GM12878 (cell line): ENCODE measurements around the gene LCLAT1. TPM values are rescaled to one million over a fixed set of nuclear protein-coding genes. Genes with fewer than 3 reads are reported as not detected.

ENCODE experiments used
- ATAC-seq: fragments of 200-7000 bp; cut with Tn5 transposase; 3 replicates; pipeline ENCODE4 v1.9.1; 2020; ENCODE audit warnings: mild to moderate bottlenecking, moderate library complexity
- BruUV-seq: library from RNA; stranded (reverse); fragments of 400-500 nt; replicated peaks from 2 replicates; lab custom pipeline; 2021; lab: Mats Ljungman, UMichigan
- CTCF ChIA-PET: fragments of 300-600 bp; sonication (Branson Sonifier 250); formaldehyde crosslinking; extraction: SDS; loops from one replicate; lab custom pipeline; 2021; ENCODE audit warnings: inconsistent platforms; lab: Yijun Ruan, JAX
- POLR2A ChIA-PET: fragments of 350-600 bp; formaldehyde crosslinking; extraction: SDS; loops from one replicate; lab custom pipeline; 2021; ENCODE audit warnings: inconsistent platforms; lab: Charles Lee
- RAD21 ChIA-PET: fragments of 300-600 bp; sonication (Branson Sonifier 250); formaldehyde crosslinking; loops from one replicate; lab custom pipeline; 2023; ENCODE audit warnings: antibody characterized with exemption; ENCODE audit not compliant: unreplicated experiment; lab: Charles Lee
- SMC1A ChIA-PET: fragments of 300-600 bp; sonication (Branson Sonifier 250); formaldehyde crosslinking; loops from one replicate; lab custom pipeline; 2023; ENCODE audit not compliant: unreplicated experiment, uncharacterized antibody; lab: Charles Lee
- DNase-seq: peaks from one replicate; pipeline ENCODE4 v3.0.0-alpha.2; 2011; ENCODE audit warnings: low read depth, low spot score
- FAIRE-seq: peaks from 3 replicates; lab custom pipeline; 2011; peaks lifted over from hg19 to GRCh38; lab: Jason Lieb, UNC
- H2AFZ ChIP-seq: 2 replicates; pipeline ENCODE4 v1.6.0; 2011; ENCODE audit warnings: low read depth, low read length, control low read depth; ENCODE audit not compliant: control insufficient read depth
- H3K27ac ChIP-seq: 2 replicates; pipeline ENCODE4 v1.5.1; 2011; ENCODE audit warnings: control low read depth; ENCODE audit not compliant: control insufficient read depth, insufficient read depth
- H3K27me3 ChIP-seq, 2 experiments: replicated peaks in 1 of 2; 2 replicates each; pipeline versions ENCODE4 v1.6.0 to v1.6.1; 2011; ENCODE audit warnings: low read length in 1 of 2; ENCODE audit not compliant: control insufficient read depth in 2 of 2, insufficient read depth in 2 of 2
- H3K36me3 ChIP-seq, 2 experiments: 2 replicates each; pipeline ENCODE4 v1.5.1; 2011; ENCODE audit warnings: low read length in 1 of 2; ENCODE audit not compliant: control insufficient read depth in 2 of 2, insufficient read depth in 2 of 2
- H3K4me1 ChIP-seq: 2 replicates; pipeline ENCODE4 v1.6.1; 2011; ENCODE audit warnings: mild to moderate bottlenecking, low read length, moderate library complexity, mixed read lengths; ENCODE audit not compliant: control insufficient read depth, insufficient read depth
- H3K4me2 ChIP-seq: 2 replicates; pipeline ENCODE4 v1.6.0; 2011; ENCODE audit warnings: control low read depth; ENCODE audit not compliant: control insufficient read depth, insufficient read depth
- H3K4me3 ChIP-seq: fragments of 200-600 bp; sonication (generic); 2 replicates; pipeline ENCODE4 v1.5.1; 2016
- H3K79me2 ChIP-seq: 2 replicates; pipeline ENCODE4 v1.6.0; 2011; ENCODE audit warnings: low read length; ENCODE audit not compliant: control insufficient read depth, insufficient read depth
- H3K9ac ChIP-seq: 2 replicates; pipeline ENCODE4 v1.8.0; 2011; ENCODE audit warnings: low read length, control low read depth, mixed read lengths; ENCODE audit not compliant: control insufficient read depth, insufficient read depth
- H3K9me3 ChIP-seq: replicated peaks from 3 replicates; pipeline ENCODE4 v1.5.1; 2011; ENCODE audit warnings: mild to moderate bottlenecking, low read length; ENCODE audit not compliant: control insufficient read depth, insufficient read depth
- H4K20me1 ChIP-seq: 2 replicates; pipeline ENCODE4 v1.6.0; 2011; ENCODE audit not compliant: control insufficient read depth, insufficient read depth
- BACH1 ChIP-seq: fragments of 450-650 bp; IDR thresholded peaks from 2 replicates; pipeline ENCODE4 v1.6.1; 2017; ENCODE audit warnings: mild to moderate bottlenecking, borderline replicate concordance
- CBX5 ChIP-seq: sonication (generic); IDR thresholded peaks from 2 replicates; pipeline ENCODE4 v1.6.1; 2016; ENCODE audit warnings: low read depth, moderate library complexity, mild to moderate bottlenecking, inconsistent platforms
- DPF2 ChIP-seq: fragments of 450-650 bp; IDR thresholded peaks from 2 replicates; pipeline ENCODE4 v1.6.1; 2017; ENCODE audit warnings: mild to moderate bottlenecking
- GABPA ChIP-seq: IDR thresholded peaks from 2 replicates; pipeline ENCODE4 v1.6.1; 2014; ENCODE audit warnings: antibody characterized with exemption, low read depth, mild to moderate bottlenecking, inconsistent platforms
- HDAC6 ChIP-seq: fragments of 200-600 bp; sonication (generic); IDR thresholded peaks from one replicate; pipeline ENCODE4 v1.8.0; 2017; ENCODE audit warnings: antibody characterized with exemption; ENCODE audit not compliant: unreplicated experiment
- IRF4 ChIP-seq: IDR thresholded peaks from 2 replicates; pipeline ENCODE4 v1.6.1; 2011; ENCODE audit warnings: low read depth, low read length
- KLF5 ChIP-seq: fragments of 450-650 bp; IDR thresholded peaks from 2 replicates; pipeline ENCODE4 v1.6.1; 2014; ENCODE audit warnings: mild to moderate bottlenecking; ENCODE audit not compliant: partially characterized antibody
- MEF2B ChIP-seq: fragments of 450-650 bp; IDR thresholded peaks from 2 replicates; pipeline ENCODE4 v1.6.1; 2018; ENCODE audit warnings: mild to moderate bottlenecking, moderate library complexity; ENCODE audit not compliant: partially characterized antibody, poor library complexity, severe bottlenecking
- MYB ChIP-seq: fragments of 150-350 bp; IDR thresholded peaks from 2 replicates; pipeline ENCODE4 v1.6.1; 2014; ENCODE audit warnings: mild to moderate bottlenecking, low read depth, low read length, borderline replicate concordance
- MYC ChIP-seq: IDR thresholded peaks from 2 replicates; pipeline ENCODE4 v1.6.1; 2011; ENCODE audit warnings: mild to moderate bottlenecking, low read length, moderate library complexity, inconsistent platforms; ENCODE audit not compliant: insufficient read depth, insufficient replicate concordance, insufficient read length, severe bottlenecking
- PAX5 ChIP-seq: IDR thresholded peaks from 2 replicates; pipeline ENCODE4 v1.6.1; 2011; ENCODE audit warnings: low read depth, low read length, borderline replicate concordance
- PML ChIP-seq: IDR thresholded peaks from 2 replicates; pipeline ENCODE4 v1.6.1; 2012; ENCODE audit warnings: low read length, inconsistent platforms
- SMAD1 ChIP-seq: fragments of 450-650 bp; IDR thresholded peaks from 2 replicates; pipeline ENCODE4 v1.6.1; 2018; ENCODE audit warnings: mild to moderate bottlenecking, low read depth; ENCODE audit not compliant: partially characterized antibody
- STAT1 ChIP-seq: fragments of 450-650 bp; conservative IDR thresholded peaks from 2 replicates; pipeline ENCODE4 v1.6.1; 2014; ENCODE audit warnings: antibody characterized with exemption, mild to moderate bottlenecking
- TCF3 ChIP-seq: IDR thresholded peaks from 2 replicates; pipeline ENCODE4 v1.6.1; 2012; ENCODE audit warnings: low read depth, mild to moderate bottlenecking, low read length, borderline replicate concordance; ENCODE audit not compliant: insufficient read depth
- YY1 ChIP-seq: IDR thresholded peaks from 2 replicates; pipeline ENCODE4 v1.6.1; 2011; ENCODE audit warnings: low read depth, mild to moderate bottlenecking, low read length
- ZNF217 ChIP-seq: fragments of 450-650 bp; IDR thresholded peaks from 2 replicates; pipeline ENCODE4 v1.6.1; 2017; ENCODE audit warnings: antibody characterized with exemption, mild to moderate bottlenecking
- ZNF384 ChIP-seq: IDR thresholded peaks from 2 replicates; pipeline ENCODE4 v1.6.1; 2012; ENCODE audit warnings: low read depth, mild to moderate bottlenecking, low read length, improper control_type of control experiment, borderline replicate concordance
- ZNF622 ChIP-seq: fragments of 450-650 bp; IDR thresholded peaks from 2 replicates; pipeline ENCODE4 v1.6.1; 2017; ENCODE audit warnings: mild to moderate bottlenecking, inconsistent platforms
- WGBS: methylation state at CpG from one replicate; pipeline ENCODE4 v1.1.6; 2016; ENCODE audit warnings: low lambda C conversion rate; ENCODE audit not compliant: insufficient replicate concordance, insufficient coverage; ENCODE audit errors: missing lambda C conversion rate; 5-methylcytosine and 5-hydroxymethylcytosine counted together
- in situ Hi-C: fragments of 300-500 bp; cut with MboI; formaldehyde crosslinking; loops from 9 replicates; pipeline ENCODE4 v1.14.3; 2018; ENCODE audit warnings: mixed read lengths
- intact Hi-C: fragments of 100-400 bp; cut with micrococcal nuclease; formaldehyde crosslinking; loops from one replicate; pipeline ENCODE4 v1.14.2; 2022; ENCODE audit not compliant: unreplicated experiment
- polyA plus RNA-seq, 11 experiments: library from polyadenylated mRNA; depleted of rRNA in 4 of 11; unstranded in 6 of 11; stranded (reverse) in 5 of 11; fragments of >200 nt; fragmentation: Nextera tagmentation in 4 of 11; fragmentation: Illumina TruSeq in 1 of 11; extraction: Ambion mirVana in 4 of 11; extraction: Trizol in 1 of 11; gene quantifications; 1 replicate in 1 of 11; 2 replicates in 10 of 11; pipeline versions ENCODE4 v1.2.1 to v1.2.3, GENCODE V29; 2011 to 2016; ENCODE audit warnings: inconsistent platforms in 2 of 11, missing spikeins in 2 of 11, low read depth in 1 of 11
- total RNA-seq, 4 experiments: library from RNA; depleted of rRNA in 3 of 4; stranded (reverse); fragments of >200 nt in 3 of 4; fragmentation: Illumina TruSeq in 1 of 4; extraction: Trizol in 1 of 4; gene quantifications; 2 replicates each; pipeline versions ENCODE4 v1.2.1 to v1.2.3, GENCODE V29; 2013 to 2021
- TF ChIP-seq, protein P1 (sequence below): fragments of 450-650 bp; IDR thresholded peaks from 2 replicates; pipeline ENCODE4 v1.6.1; 2017; ENCODE audit warnings: low read depth, mild to moderate bottlenecking, moderate library complexity

The LCLAT1 gene
- total and polyA plus RNA-seq, 10 of the 15 experiments (the other 5 are each of a cell fraction or from before 2014, with no cell fraction given) = 8.1 to 33.0 (median 15.9) TPM

DNA sequence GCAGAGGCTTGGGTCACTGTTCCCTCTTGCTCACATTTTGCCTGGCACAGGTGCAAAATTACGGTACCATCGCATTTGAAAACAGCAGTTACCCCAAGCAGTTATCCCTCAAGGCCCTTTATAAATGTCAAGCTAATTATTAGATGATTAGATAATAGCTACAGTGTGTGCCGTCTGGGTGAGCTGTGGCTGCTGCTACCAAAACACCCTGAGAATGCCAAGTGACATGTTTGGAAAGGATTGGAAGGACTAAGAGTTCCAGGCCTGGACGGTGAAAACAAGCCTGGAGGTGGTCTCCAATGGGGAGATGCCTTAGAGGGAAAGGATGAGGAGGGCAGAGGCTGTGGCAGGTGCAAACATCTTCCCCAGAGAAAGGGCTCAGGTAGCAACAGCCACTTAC lies 239.6 kb downstream of the LCLAT1 start (continued):
- no peak for TF ChIP-seq KLF5

DNA sequence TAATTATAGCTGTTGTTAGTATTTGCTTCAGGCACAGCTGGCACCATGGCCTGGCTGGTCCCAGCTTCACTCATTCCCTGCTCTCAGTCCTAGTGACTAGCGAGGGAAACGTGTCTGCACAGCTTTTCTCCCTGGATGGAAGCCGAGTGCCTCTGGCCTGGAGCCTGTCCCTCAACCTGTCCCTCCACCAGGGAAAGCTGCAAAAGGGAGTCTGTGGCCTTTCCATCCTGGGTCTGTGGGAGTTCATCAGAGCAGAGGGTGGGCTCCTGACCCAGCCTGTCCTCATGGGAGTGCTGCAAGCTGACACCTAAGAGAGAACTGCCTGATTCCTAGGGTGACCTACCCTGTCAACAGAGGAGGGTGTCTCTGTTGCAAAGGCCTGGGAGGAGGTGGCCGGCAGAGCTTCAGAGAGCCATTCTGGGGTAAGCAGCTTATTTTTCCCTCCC lies 241.9 kb downstream of the LCLAT1 start:
- BruUV-seq = no TSS peak
- no peak overlapping the region for H3K4me3 ChIP-seq
- ChIA-PET RAD21 (interaction anchor here (0.7 to 1.5 kb wide), 4 partner anchors 23 to 524 kb away, joined by 3 to 6 read pairs (median 3); partner anchors contain the start of gene LCLAT1), POLR2A (no interaction called here), CTCF (interaction anchor here (0.6 to 4.5 kb wide), 7 partner anchors 13 to 525 kb away, joined by 3 to 39 read pairs (median 5); no protein-coding TSS in a partner anchor), SMC1A (interaction anchor here (1.0 to 2.6 kb wide), 4 partner anchors 354 to 524 kb away, joined by 3 to 10 read pairs (median 4); no protein-coding TSS in a partner anchor)
- ATAC-seq = no peak
- H2AFZ ChIP-seq = no peak overlapping the region
- no peaks in the 10 kb centered on the region for H3K79me2 ChIP-seq
- no peak for FAIRE-seq
- intact Hi-C loops (no loop called here), in situ Hi-C loops (no loop called here)
- H3K9me3 ChIP-seq = no peaks in the 10 kb centered on the region
- TF ChIP-seq PAX5 = no peak
- TF ChIP-seq TCF3 = no peak
- no peak for TF ChIP-seq SMAD1
- TF ChIP-seq BACH1 = no peak
- TF ChIP-seq IRF4 = no peak
- no peak for TF ChIP-seq MYB
- no peak for TF ChIP-seq PML
- no peak for TF ChIP-seq ZNF217
- TF ChIP-seq CBX5 = no peak
- no peak for TF ChIP-seq MYC
- no peak for TF ChIP-seq GABPA
- TF ChIP-seq STAT1 = no peak
- no peak for TF ChIP-seq ZNF622
- TF ChIP-seq MEF2B = no peak
- no peak for TF ChIP-seq ZNF384
- no peak for TF ChIP-seq DPF2
- TF ChIP-seq, protein P1, sequence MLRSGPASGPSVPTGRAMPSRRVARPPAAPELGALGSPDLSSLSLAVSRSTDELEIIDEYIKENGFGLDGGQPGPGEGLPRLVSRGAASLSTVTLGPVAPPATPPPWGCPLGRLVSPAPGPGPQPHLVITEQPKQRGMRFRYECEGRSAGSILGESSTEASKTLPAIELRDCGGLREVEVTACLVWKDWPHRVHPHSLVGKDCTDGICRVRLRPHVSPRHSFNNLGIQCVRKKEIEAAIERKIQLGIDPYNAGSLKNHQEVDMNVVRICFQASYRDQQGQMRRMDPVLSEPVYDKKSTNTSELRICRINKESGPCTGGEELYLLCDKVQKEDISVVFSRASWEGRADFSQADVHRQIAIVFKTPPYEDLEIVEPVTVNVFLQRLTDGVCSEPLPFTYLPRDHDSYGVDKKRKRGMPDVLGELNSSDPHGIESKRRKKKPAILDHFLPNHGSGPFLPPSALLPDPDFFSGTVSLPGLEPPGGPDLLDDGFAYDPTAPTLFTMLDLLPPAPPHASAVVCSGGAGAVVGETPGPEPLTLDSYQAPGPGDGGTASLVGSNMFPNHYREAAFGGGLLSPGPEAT = no peak
- TF ChIP-seq YY1 = no peak
- no peak for TF ChIP-seq HDAC6
- no peaks in the 10 kb centered on the region for H3K36me3 ChIP-seq
- H3K27ac ChIP-seq = no peak overlapping the region
- H3K27me3 ChIP-seq = no peaks in the 10 kb centered on the region; a peak in 1 of 4 replicates
- H4K20me1 ChIP-seq = no peaks in the 10 kb centered on the region
- no peak for DNase-seq
- no peaks in the 10 kb centered on the region for H3K4me1 ChIP-seq
- WGBS = 40% methylated on average over 4 of the region's 4 CpGs
- no peak overlapping the region for H3K4me2 ChIP-seq
- no peak overlapping the region for H3K9ac ChIP-seq
